Neural cell (in vitro differentiated cells): Measurements from ENCODE around the gene RPP30. TPM values are rescaled to one million over a fixed set of nuclear protein-coding genes. Genes with fewer than 3 reads are reported as not detected.

ENCODE experiments used
- H2AFZ ChIP-seq: fragments of 200-600, 300-800 bp; sonication (generic), shearing (Covaris generic); 2 replicates; pipeline ENCODE4 v1.6.0; 2014; ENCODE audit warnings: low read depth, mild to moderate bottlenecking, antibody characterized with exemption, low read length, moderate library complexity
- H3F3A ChIP-seq: fragments of 200-600 bp; shearing (Covaris generic); 2 replicates; pipeline ENCODE4 v1.6.1; 2016; ENCODE audit warnings: mild to moderate bottlenecking, moderate library complexity, mixed read lengths, antibody characterized with exemption, low read length; ENCODE audit not compliant: insufficient read depth, poor library complexity, severe bottlenecking
- H3K27ac ChIP-seq: fragments of 200-600, 300-800 bp; sonication (generic), shearing (Covaris generic); 2 replicates; pipeline ENCODE4 v1.5.1; 2014; ENCODE audit warnings: mild to moderate bottlenecking, low read length, moderate library complexity
- H3K27me3 ChIP-seq: fragments of 300-800, 200-600 bp; sonication (generic), shearing (Covaris generic); 2 replicates; pipeline ENCODE4 v1.6.0; 2014; ENCODE audit warnings: mild to moderate bottlenecking, low read depth, low read length, moderate library complexity; ENCODE audit not compliant: insufficient read depth
- H3K36me3 ChIP-seq: fragments of 300-800, 200-600 bp; sonication (generic), shearing (Covaris generic); 2 replicates; pipeline ENCODE4 v1.5.1; 2014; ENCODE audit warnings: mild to moderate bottlenecking, antibody characterized with exemption, low read length, moderate library complexity; ENCODE audit not compliant: insufficient read depth
- H3K4me2 ChIP-seq: fragments of 300-800, 200-600 bp; sonication (generic), shearing (Covaris generic); 2 replicates; pipeline ENCODE4 v1.6.0; 2014; ENCODE audit warnings: mild to moderate bottlenecking, low read length
- H3K4me3 ChIP-seq: fragments of 300-800, 200-600 bp; sonication (generic), shearing (Covaris generic); 2 replicates; pipeline ENCODE4 v1.5.1; 2014; ENCODE audit warnings: mild to moderate bottlenecking, low read length, moderate library complexity
- H3K79me2 ChIP-seq: fragments of 200-600 bp; shearing (Covaris generic); replicated peaks from 2 replicates; pipeline ENCODE4 v1.6.0; 2014; ENCODE audit warnings: mild to moderate bottlenecking, low read length, moderate library complexity; ENCODE audit not compliant: insufficient read depth
- H3K9ac ChIP-seq: fragments of 300-800, 200-600 bp; sonication (generic), shearing (Covaris generic); 2 replicates; pipeline ENCODE4 v1.6.1; 2016; ENCODE audit warnings: mild to moderate bottlenecking, low read length, mixed read lengths
- H3K9me2 ChIP-seq: fragments of 200-600 bp; shearing (Covaris generic); 2 replicates; pipeline ENCODE4 v1.6.1; 2016; ENCODE audit warnings: mild to moderate bottlenecking, low read length, mixed read lengths; ENCODE audit not compliant: insufficient read depth
- H3K9me3 ChIP-seq: fragments of 200-600, 300-800 bp; sonication (generic), shearing (Covaris generic); 2 replicates; pipeline ENCODE4 v1.6.1; 2016; ENCODE audit warnings: mild to moderate bottlenecking, mixed run types, low read length, moderate library complexity, mixed read lengths
- H4K20me1 ChIP-seq: fragments of 200-600 bp; shearing (Covaris generic); 2 replicates; pipeline ENCODE4 v1.6.1; 2016; ENCODE audit warnings: mild to moderate bottlenecking, mixed run types; ENCODE audit not compliant: insufficient read depth
- EP300 ChIP-seq: fragments of 450-650 bp; conservative IDR thresholded peaks from 2 replicates; pipeline ENCODE4 v1.6.1; 2014; ENCODE audit warnings: antibody characterized with exemption, mild to moderate bottlenecking, moderate library complexity; ENCODE audit not compliant: poor library complexity, severe bottlenecking
- EZH2 ChIP-seq: fragments of 200-600, 300-800 bp; shearing (Covaris generic), sonication (generic); IDR thresholded peaks from 2 replicates; pipeline ENCODE4 v1.6.1; 2014; ENCODE audit warnings: antibody characterized with exemption, low read length, borderline replicate concordance, mild to moderate bottlenecking; ENCODE audit not compliant: insufficient read depth, poor library complexity, severe bottlenecking
- MXI1 ChIP-seq: fragments of 450-650 bp; conservative IDR thresholded peaks from 2 replicates; pipeline ENCODE4 v1.6.1; 2014; ENCODE audit warnings: antibody characterized with exemption, mild to moderate bottlenecking; ENCODE audit not compliant: poor library complexity, severe bottlenecking
- POLR2AphosphoS5 ChIP-seq: IDR thresholded peaks from 2 replicates; pipeline ENCODE4 v1.6.1; 2012
- RAD21 ChIP-seq: fragments of 450-650 bp; conservative IDR thresholded peaks from 2 replicates; pipeline ENCODE4 v1.6.1; 2014; ENCODE audit warnings: antibody characterized with exemption, mild to moderate bottlenecking, moderate library complexity
- REST ChIP-seq: IDR thresholded peaks from 2 replicates; pipeline ENCODE4 v1.6.1; 2012; ENCODE audit warnings: borderline replicate concordance
- SMC3 ChIP-seq: fragments of 450-650 bp; conservative IDR thresholded peaks from 2 replicates; pipeline ENCODE4 v1.6.1; 2014; ENCODE audit warnings: antibody characterized with exemption, mild to moderate bottlenecking, moderate library complexity; ENCODE audit not compliant: poor library complexity
- TAF1 ChIP-seq: IDR thresholded peaks from 2 replicates; pipeline ENCODE4 v1.6.1; 2012; ENCODE audit warnings: low read depth
- polyA plus RNA-seq: library from polyadenylated mRNA; depleted of rRNA; stranded (reverse); fragments of >200 nt; gene quantifications from 2 replicates; pipeline ENCODE4 v1.2.3, GENCODE V29; 2014
- TF ChIP-seq, protein P1 (sequence below): fragments of 450-650 bp; IDR thresholded peaks from 2 replicates; pipeline ENCODE4 v1.5.1; 2014; ENCODE audit warnings: antibody characterized with exemption, mild to moderate bottlenecking, moderate library complexity; ENCODE audit not compliant: poor library complexity, severe bottlenecking

Gene RPP30
- polyA plus RNA-seq, 1 donor from 2014 or later = 86.5 TPM

DNA sequence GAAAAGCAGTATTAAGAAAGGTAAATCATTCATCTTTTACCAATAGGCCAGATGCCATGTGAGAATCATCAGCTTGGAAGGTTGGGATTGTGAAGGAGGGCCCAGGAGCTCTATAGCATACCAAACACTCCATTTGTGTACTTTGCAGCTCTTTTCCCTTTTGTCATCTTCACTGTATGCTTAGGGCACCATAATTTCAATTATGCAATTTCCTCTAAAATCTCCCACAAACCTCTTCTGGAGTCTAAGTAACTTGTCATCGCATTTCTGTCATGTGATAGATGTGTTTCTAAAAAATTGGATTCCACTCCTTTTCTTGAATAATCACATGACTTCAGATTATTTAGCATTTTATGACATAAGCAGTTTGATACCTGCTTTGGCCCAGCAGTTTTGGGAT is 17.9 kb downstream of the RPP30 start:
- H2AFZ ChIP-seq = no peak overlapping the region
- H3K4me3 ChIP-seq = no peak overlapping the region
- H3K9ac ChIP-seq = no peak overlapping the region
- no peaks in the 10 kb centered on the region for H3F3A ChIP-seq
- H3K36me3 ChIP-seq = peaks cover 21% of the 10 kb centered on the region
- no peak for TF ChIP-seq POLR2AphosphoS5
- TF ChIP-seq REST = no peak
- TF ChIP-seq SMC3 = no peak
- TF ChIP-seq MXI1 = no peak
- TF ChIP-seq, protein P1, sequence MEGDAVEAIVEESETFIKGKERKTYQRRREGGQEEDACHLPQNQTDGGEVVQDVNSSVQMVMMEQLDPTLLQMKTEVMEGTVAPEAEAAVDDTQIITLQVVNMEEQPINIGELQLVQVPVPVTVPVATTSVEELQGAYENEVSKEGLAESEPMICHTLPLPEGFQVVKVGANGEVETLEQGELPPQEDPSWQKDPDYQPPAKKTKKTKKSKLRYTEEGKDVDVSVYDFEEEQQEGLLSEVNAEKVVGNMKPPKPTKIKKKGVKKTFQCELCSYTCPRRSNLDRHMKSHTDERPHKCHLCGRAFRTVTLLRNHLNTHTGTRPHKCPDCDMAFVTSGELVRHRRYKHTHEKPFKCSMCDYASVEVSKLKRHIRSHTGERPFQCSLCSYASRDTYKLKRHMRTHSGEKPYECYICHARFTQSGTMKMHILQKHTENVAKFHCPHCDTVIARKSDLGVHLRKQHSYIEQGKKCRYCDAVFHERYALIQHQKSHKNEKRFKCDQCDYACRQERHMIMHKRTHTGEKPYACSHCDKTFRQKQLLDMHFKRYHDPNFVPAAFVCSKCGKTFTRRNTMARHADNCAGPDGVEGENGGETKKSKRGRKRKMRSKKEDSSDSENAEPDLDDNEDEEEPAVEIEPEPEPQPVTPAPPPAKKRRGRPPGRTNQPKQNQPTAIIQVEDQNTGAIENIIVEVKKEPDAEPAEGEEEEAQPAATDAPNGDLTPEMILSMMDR = no peak
- no peak for TF ChIP-seq TAF1
- TF ChIP-seq EZH2 = no peak
- no peak for TF ChIP-seq RAD21
- no peak for TF ChIP-seq EP300
- H3K27ac ChIP-seq = no peak overlapping the region
- no peaks in the 10 kb centered on the region for H3K9me2 ChIP-seq
- H4K20me1 ChIP-seq = no peaks in the 10 kb centered on the region
- H3K4me2 ChIP-seq = no peak overlapping the region
- no peaks in the 10 kb centered on the region for H3K79me2 ChIP-seq
- H3K9me3 ChIP-seq = no peaks in the 10 kb centered on the region
- no peaks in the 10 kb centered on the region for H3K27me3 ChIP-seq

GRCh38 chr10:90890347-90890746 is 18.6 kb downstream of the RPP30 start:
- Histone ChIP-seq H3K27ac (no peak overlapping the region), H3K9me2 (no peaks in the 10 kb centered on the region), H3K9ac (no peak overlapping the region), H3K36me3 (peaks cover 27% of the 10 kb centered on the region), H2AFZ (no peak overlapping the region), H3F3A (no peaks in the 10 kb centered on the region), H3K79me2 (no peaks in the 10 kb centered on the region), H4K20me1 (no peaks in the 10 kb centered on the region), H3K9me3 (no peaks in the 10 kb centered on the region), H3K27me3 (no peaks in the 10 kb centered on the region), H3K4me2 (no peak overlapping the region), H3K4me3 (no peak overlapping the region)
- TF ChIP-seq POLR2AphosphoS5 = no peak
- no peak for TF ChIP-seq EZH2
- no peak for TF ChIP-seq TAF1
- TF ChIP-seq REST = no peak
- no peak for TF ChIP-seq RAD21
- no peak for TF ChIP-seq SMC3
- no peak for TF ChIP-seq MXI1
- TF ChIP-seq, protein P1 = no peak
- TF ChIP-seq EP300 = no peak
